Mammary epithelial cell (primary cell): ENCODE measurements around the gene SSBP1.

Experiments used
- CTCF ChIP-seq, 2 donors: IDR thresholded peaks in 1 of 2; conservative IDR thresholded peaks in 1 of 2; 2 replicates each; pipeline ENCODE4 v1.5.1; 2011 to 2012; ENCODE audit warnings: inconsistent platforms in 2 of 2, low read length in 2 of 2, mild to moderate bottlenecking in 2 of 2, control low read depth in 1 of 2, low read depth in 1 of 2; ENCODE audit not compliant: insufficient read depth in 1 of 2; ENCODE audit errors: extremely low read depth in 1 of 2
- EZH2 ChIP-seq: IDR thresholded peaks from 2 replicates; pipeline ENCODE4 v1.6.1; 2012; ENCODE audit warnings: low read length, inconsistent platforms, borderline replicate concordance

DNA sequence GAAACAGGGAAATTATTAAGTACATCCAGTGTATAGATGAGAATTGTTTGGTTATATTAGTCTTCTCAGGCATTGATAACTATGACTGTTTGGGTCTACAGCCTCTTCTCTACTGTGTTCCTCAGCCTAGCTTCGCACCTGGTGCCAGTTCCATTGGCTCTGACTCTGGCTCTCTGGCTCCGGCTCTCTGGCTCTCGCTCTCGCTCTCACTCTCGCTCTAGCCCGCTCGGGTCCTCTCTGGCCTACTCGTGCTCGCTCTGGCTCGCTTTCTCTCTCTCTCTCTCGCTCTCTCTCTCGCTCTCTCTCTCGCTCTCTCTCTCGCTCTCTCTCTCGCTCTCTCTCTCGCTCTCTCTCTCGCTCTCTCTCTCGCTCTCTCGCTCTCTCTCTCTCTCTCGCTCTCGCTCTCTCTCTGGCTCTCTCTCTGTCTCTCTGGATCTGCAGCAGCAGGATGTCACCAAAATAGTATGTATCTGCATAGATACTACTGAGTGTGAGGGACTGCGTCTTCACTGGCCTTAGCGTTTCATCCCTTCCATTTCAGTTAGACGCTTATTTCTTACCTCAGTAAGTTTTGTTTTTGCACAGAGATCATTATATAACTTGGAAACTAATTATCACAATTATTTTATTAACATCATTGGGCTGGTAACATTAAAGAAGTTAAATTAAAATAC, 6.5 kb upstream of the SSBP1 start:
- TF ChIP-seq CTCF (conservative IDR thresholded peaks at IDR 0.05 in 1 of 2, IDR thresholded peaks at IDR 0.05 in 1 of 2; ENCODE audit: extremely low read depth in 1 of 2, insufficient read depth in 1 of 2, low read depth in 1 of 2, low read length in 2 of 2) (no peak), EZH2 (no peak)
